Spleen (tissue), 7 donors: ENCODE data around the gene TAF8.

Experiments
- CTCF ChIP-seq, 11 experiments: fragments of 200-600 bp in 7 of 11; fragments of 450-650 bp in 4 of 11; sonication (generic) in 4 of 11; IDR thresholded peaks in 8 of 11; conservative IDR thresholded peaks in 3 of 11; 1 replicate in 7 of 11; 2 replicates in 4 of 11; pipeline versions ENCODE4 v1.4.0 to v1.8.0; 2016 to 2021; ENCODE audit warnings: antibody characterized with exemption in 11 of 11, inconsistent platforms in 4 of 11, mild to moderate bottlenecking in 1 of 11
- POLR2AphosphoS5 ChIP-seq, 3 donors: sonication (generic); formaldehyde crosslinking; IDR thresholded peaks; one replicate each; pipeline ENCODE4 v1.5.1; 2017; ENCODE audit warnings: antibody characterized with exemption in 3 of 3
- donor health status: DM: no; HTN: no; CAD: no; lungs with moderate emphysema.
- donor health status: DM: no; HTN: no; CAD: no.
- donor health status: DM: no; HTN: no; CAD: no.

- TF ChIP-seq CTCF (IDR thresholded peaks at IDR 0.05 in 8 of 11, conservative IDR thresholded peaks at IDR 0.05 in 3 of 11) (no peak), POLR2AphosphoS5 (IDR thresholded peaks at IDR 0.05) (no peak)
These were observed 18.7 kb downstream of the TAF8 start for GRCh38 chr6:42068872-42069522.
